CD4-positive, alpha-beta memory T cell (primary cell): ENCODE measurements around the gene P2RY14. TPM values are rescaled to one million over a fixed set of nuclear protein-coding genes. Genes with fewer than 3 reads are reported as not detected.
A peak's percentile ranks its signal among the peaks of the same experiment; 100 is the strongest.

ENCODE experiments used
- CTCF ChIA-PET: fragments of 350-600 bp; sonication (Branson Sonifier 250); formaldehyde crosslinking; loops from one replicate; lab custom pipeline; 2021; ENCODE audit warnings: inconsistent platforms; ENCODE audit not compliant: partially characterized antibody; lab: Charles Lee
- POLR2A ChIA-PET: fragments of 350-600 bp; sonication (Branson Sonifier 250); formaldehyde crosslinking; loops from one replicate; lab custom pipeline; 2021; ENCODE audit not compliant: partially characterized antibody; lab: Charles Lee
- DNase-seq, 5 donors: peaks; one replicate each; pipeline versions ENCODE4 v3.0.0 to v3.0.0-alpha.2; 2020 to 2022; ENCODE audit warnings: mixed read lengths in 1 of 5
- H3K27ac ChIP-seq: one replicate; pipeline ENCODE4 v1.7.0; 2013; ENCODE audit warnings: low read depth, low read length
- H3K27me3 ChIP-seq: 2 replicates; pipeline ENCODE4 v1.7.0; 2013; ENCODE audit warnings: mild to moderate bottlenecking, low read length, moderate library complexity; ENCODE audit not compliant: insufficient read depth
- H3K36me3 ChIP-seq: 2 replicates; pipeline ENCODE4 v1.7.0; 2013; ENCODE audit warnings: mild to moderate bottlenecking, low read length, moderate library complexity; ENCODE audit not compliant: insufficient read depth
- H3K4me1 ChIP-seq: 2 replicates; pipeline ENCODE4 v1.7.0; 2013; ENCODE audit warnings: mild to moderate bottlenecking, low read length, moderate library complexity; ENCODE audit not compliant: insufficient read depth
- H3K4me3 ChIP-seq, 2 donors: one replicate each; pipeline ENCODE4 v1.7.0; 2013; ENCODE audit warnings: low read length in 2 of 2, mild to moderate bottlenecking in 1 of 2
- H3K9me3 ChIP-seq, 2 donors: one replicate each; pipeline ENCODE4 v1.7.0; 2013; ENCODE audit warnings: low read length in 2 of 2, control low read depth in 1 of 2; ENCODE audit not compliant: control insufficient read depth in 1 of 2
- H3K27ac Mint-ChIP-seq, 7 donors: one replicate each; pipeline ENCODE4 v1.8.0; 2020 to 2021; ENCODE audit warnings: mixed read lengths in 7 of 7, mild to moderate bottlenecking in 6 of 7, inconsistent platforms in 3 of 7, moderate library complexity in 3 of 7
- H3K27me3 Mint-ChIP-seq, 2 donors: one replicate each; pipeline ENCODE4 v1.8.0; 2020 to 2021; ENCODE audit warnings: mixed read lengths in 2 of 2
- H3K36me3 Mint-ChIP-seq, 2 donors: one replicate each; pipeline ENCODE4 v1.8.0; 2020 to 2021; ENCODE audit warnings: mixed read lengths in 2 of 2, inconsistent platforms in 1 of 2, mild to moderate bottlenecking in 1 of 2
- H3K4me1 Mint-ChIP-seq, 4 donors: one replicate each; pipeline ENCODE4 v1.8.0; 2020 to 2021; ENCODE audit warnings: mixed read lengths in 4 of 4, mild to moderate bottlenecking in 1 of 4
- H3K4me3 Mint-ChIP-seq, 8 donors: one replicate each; pipeline ENCODE4 v1.8.0; 2020 to 2021; ENCODE audit warnings: mixed read lengths in 8 of 8, mild to moderate bottlenecking in 7 of 8, moderate library complexity in 6 of 8, inconsistent platforms in 3 of 8
- H3K9me3 Mint-ChIP-seq, 8 donors: one replicate each; pipeline ENCODE4 v1.8.0; 2020 to 2021; ENCODE audit warnings: mixed read lengths in 8 of 8, mild to moderate bottlenecking in 5 of 8, inconsistent platforms in 3 of 8, moderate library complexity in 1 of 8
- intact Hi-C: fragments of 100-400 bp; cut with micrococcal nuclease; formaldehyde crosslinking; loops from one replicate; pipeline ENCODE4 v1.15.1; 2023
- polyA plus RNA-seq, 2 donors: library from polyadenylated mRNA; unstranded; fragments of 300-500 nt; fragmentation: Illumina TruSeq; gene quantifications; one replicate each; pipeline ENCODE4 v1.2.3, GENCODE V29; 2021
- total RNA-seq, 2 experiments: library from RNA; stranded (reverse); gene quantifications; one replicate each; pipeline ENCODE4 v1.2.3, GENCODE V29; 2021

Gene P2RY14
- total and polyA plus RNA-seq, 4 experiments from 2014 or later = 0.36 to 1.3 (median 1.1) TPM

DNA sequence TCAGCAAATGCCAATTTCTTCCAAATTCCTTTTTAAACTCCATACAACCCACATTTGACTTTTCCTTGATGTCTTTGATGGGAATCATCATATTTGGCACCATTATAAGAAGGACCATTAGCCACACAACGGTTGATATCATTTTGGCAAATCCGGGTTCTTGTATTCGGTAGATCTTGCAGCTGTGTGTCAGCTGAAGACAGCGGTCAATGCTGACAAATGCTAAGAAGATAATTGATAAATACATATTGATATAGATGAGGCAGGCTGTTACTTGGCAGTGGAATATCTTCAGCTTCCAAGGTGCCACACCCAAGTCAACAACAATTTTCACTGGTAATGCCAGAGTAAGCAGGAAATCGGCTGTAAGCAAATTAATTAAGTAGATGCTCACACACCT is 79.5 kb downstream of the P2RY14 start:
- no peaks in the 10 kb centered on the region for H3K9me3 ChIP-seq
- H3K27me3 ChIP-seq = no peaks in the 10 kb centered on the region
- no peaks in the 10 kb centered on the region for H3K27me3 Mint-ChIP-seq
- intact Hi-C loops = no loop called here
- H3K36me3 Mint-ChIP-seq = peaks cover 32 to 49% of the 10 kb centered on the region in 2 donors
- ChIA-PET POLR2A (interaction anchor here (5.6 to 10.1 kb wide), 2 partner anchors 15 to 29 kb away, joined by 70 to 118 read pairs; no protein-coding TSS in a partner anchor), CTCF (interaction anchor here (1.0 to 4.3 kb wide), 2 partner anchors 28 to 30 kb away, joined by 3 to 21 read pairs; no protein-coding TSS in a partner anchor)
- H3K27ac Mint-ChIP-seq = peak overlapping the region in 5 of 7 donors; percentile 37 to 98 (median 93)
- peak overlapping the region in 7 of 8 donors; percentile 32 to 89 (median 84) for H3K4me3 Mint-ChIP-seq
- H3K4me3 ChIP-seq = peak overlapping the region in 1 of 2 donors; percentile 29
- H3K4me1 Mint-ChIP-seq = peaks cover 22 to 62% (median 31%) of the 10 kb centered on the region in 4 donors
- peaks cover 52% of the 10 kb centered on the region for H3K4me1 ChIP-seq
- DNase-seq = no peak
- H3K9me3 Mint-ChIP-seq = peaks cover 0 to 2% (median 0%) of the 10 kb centered on the region in 8 donors
- H3K36me3 ChIP-seq = peaks cover 13% of the 10 kb centered on the region
- H3K27ac ChIP-seq = peak overlapping the region; percentile 75

DNA sequence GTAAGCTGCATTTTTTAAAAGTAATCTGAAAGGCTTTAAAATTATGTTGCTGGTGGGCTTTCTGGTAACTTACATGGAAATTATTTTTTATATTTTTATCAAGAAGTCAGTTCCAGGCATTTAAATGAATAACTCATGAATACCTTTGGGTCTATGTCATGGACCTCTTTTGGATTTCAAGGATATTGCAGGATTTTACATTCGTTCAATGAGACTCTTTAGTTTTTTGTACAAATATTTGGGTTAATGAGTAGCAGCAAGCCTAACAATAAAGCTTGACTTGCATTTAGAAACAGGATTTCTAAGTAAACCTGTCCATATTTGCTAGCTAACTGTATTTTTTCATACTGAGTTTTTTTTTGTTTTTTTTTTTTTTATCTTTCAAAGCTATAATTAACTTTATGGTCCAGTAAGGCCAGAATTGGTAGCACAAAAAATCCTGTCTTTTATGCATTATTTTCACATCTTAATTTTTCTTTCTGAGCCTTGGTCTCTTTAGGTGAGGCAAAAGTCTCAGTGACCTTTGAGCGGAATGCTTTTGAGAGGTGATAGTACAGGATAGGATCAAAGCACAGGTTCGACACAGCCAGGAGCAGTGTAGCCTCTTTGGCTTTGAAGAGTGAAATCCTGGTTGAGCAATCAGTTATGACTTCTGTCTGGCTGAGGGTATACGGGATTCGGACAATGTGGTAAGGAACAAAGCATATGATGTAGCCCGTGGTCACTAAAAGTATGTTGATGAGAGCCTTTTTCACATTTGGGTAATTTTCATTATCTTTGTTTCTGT is 80.2 kb downstream of the P2RY14 start:
- H3K36me3 Mint-ChIP-seq = peaks cover 32 to 49% of the 10 kb centered on the region in 2 donors

DNA sequence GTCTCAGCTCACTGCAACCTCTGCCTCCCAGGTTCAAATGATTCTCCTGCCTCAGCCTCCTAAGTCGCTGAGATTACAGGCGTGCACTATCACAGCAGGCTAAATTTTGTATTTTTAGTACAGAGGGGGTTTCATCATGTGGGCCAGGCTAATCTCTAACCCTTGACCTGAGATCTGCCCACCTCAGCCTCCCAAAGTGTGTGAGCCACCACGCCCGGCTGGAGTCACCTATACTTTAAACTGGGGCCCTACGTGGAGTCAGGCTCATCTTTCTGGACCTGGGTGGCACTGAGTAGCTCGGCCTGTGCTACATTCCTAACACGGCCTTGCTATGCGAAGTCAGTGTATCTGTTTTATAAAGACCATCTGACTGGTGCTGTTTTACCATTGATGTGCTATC is 81.1 kb downstream of the P2RY14 start:
- Histone ChIP-seq H3K27ac (no peak overlapping the region), H3K4me3 (no peak overlapping the region), H3K27me3 (no peaks in the 10 kb centered on the region), H3K36me3 (peaks cover 13% of the 10 kb centered on the region), H3K4me1 (peaks cover 45% of the 10 kb centered on the region), H3K9me3 (no peaks in the 10 kb centered on the region)
- Mint-ChIP-seq H3K9me3 (peaks cover 0 to 11% (median 4%) of the 10 kb centered on the region in 8 donors), H3K4me1 (peaks cover 20 to 48% (median 29%) of the 10 kb centered on the region in 4 donors), H3K36me3 (peaks cover 32 to 41% of the 10 kb centered on the region in 2 donors), H3K27ac (peak overlapping the region in 1 of 7 donors; percentile 69), H3K4me3 (no peak overlapping the region), H3K27me3 (no peaks in the 10 kb centered on the region)
- no peak for DNase-seq
- ChIA-PET CTCF (interaction anchor here (0.7 to 4.3 kb wide), 4 partner anchors 11 to 29 kb away, joined by 3 to 21 read pairs (median 3); no protein-coding TSS in a partner anchor), POLR2A (interaction anchor here (0.7 to 2.2 kb wide), 7 partner anchors 10 to 26 kb away, joined by 3 to 13 read pairs (median 3); no protein-coding TSS in a partner anchor)
- intact Hi-C loops = no loop called here

More for the DNA sequence above, 80.2 kb downstream of the P2RY14 start:
- peak overlapping the region in 5 of 8 donors; percentile 23 to 89 (median 53) for H3K4me3 Mint-ChIP-seq
- H3K27ac Mint-ChIP-seq = peak overlapping the region in 3 of 7 donors; percentile 56 to 97 (median 77)
- CTCF ChIA-PET = interaction anchor here (1.0 to 4.3 kb wide), 3 partner anchors 12 to 30 kb away, joined by 3 to 21 read pairs (median 3); no protein-coding TSS in a partner anchor
- peaks cover 21 to 58% (median 29%) of the 10 kb centered on the region in 4 donors for H3K4me1 Mint-ChIP-seq
- POLR2A ChIA-PET = interaction anchor here (0.8 to 10.1 kb wide), 6 partner anchors 10 to 28 kb away, joined by 3 to 118 read pairs (median 4); no protein-coding TSS in a partner anchor
- H3K4me1 ChIP-seq = peaks cover 45% of the 10 kb centered on the region
- H3K27me3 Mint-ChIP-seq = no peaks in the 10 kb centered on the region
- no peak overlapping the region for H3K4me3 ChIP-seq
- intact Hi-C loops = no loop called here
- H3K27ac ChIP-seq = no peak overlapping the region
- DNase-seq = no peak
- H3K9me3 Mint-ChIP-seq = peaks cover 0 to 5% (median 2%) of the 10 kb centered on the region in 8 donors
- peaks cover 13% of the 10 kb centered on the region for H3K36me3 ChIP-seq
- H3K9me3 ChIP-seq = no peaks in the 10 kb centered on the region
- H3K27me3 ChIP-seq = no peaks in the 10 kb centered on the region

DNA sequence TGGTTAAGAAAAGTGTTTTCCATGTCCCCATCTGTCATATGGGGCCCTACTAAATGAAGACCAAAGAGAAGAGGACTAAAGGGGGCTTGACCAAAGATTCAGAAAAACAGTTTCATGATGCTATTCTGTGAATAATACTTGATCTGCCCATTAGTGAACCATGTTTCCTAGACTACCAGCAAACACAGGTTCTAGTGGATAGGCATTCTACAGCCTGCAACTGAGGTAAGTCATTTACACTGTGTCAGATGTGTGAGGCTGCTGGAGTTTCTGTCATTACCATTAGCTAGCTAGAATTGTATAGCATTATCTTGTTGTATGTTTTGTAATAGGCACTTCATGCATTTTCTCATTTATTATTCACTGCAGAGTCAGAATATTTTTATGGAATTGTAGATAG is 81.9 kb downstream of the P2RY14 start:
- Histone ChIP-seq H3K36me3 (peaks cover 13% of the 10 kb centered on the region), H3K4me3 (no peak overlapping the region), H3K9me3 (no peaks in the 10 kb centered on the region), H3K4me1 (peaks cover 42% of the 10 kb centered on the region), H3K27ac (no peak overlapping the region), H3K27me3 (no peaks in the 10 kb centered on the region)
- no peaks in the 10 kb centered on the region for H3K27me3 Mint-ChIP-seq
- H3K9me3 Mint-ChIP-seq = peaks cover 0 to 13% (median 5%) of the 10 kb centered on the region in 8 donors
- POLR2A ChIA-PET = interaction anchor here (0.7 to 2.2 kb wide), 5 partner anchors 11 to 25 kb away, joined by 3 to 13 read pairs (median 4); no protein-coding TSS in a partner anchor
- peaks cover 30 to 34% of the 10 kb centered on the region in 2 donors for H3K36me3 Mint-ChIP-seq
- CTCF ChIA-PET = interaction anchor here (0.7 to 4.3 kb wide), 4 partner anchors 10 to 30 kb away, joined by 3 to 21 read pairs (median 3); no protein-coding TSS in a partner anchor
- peak overlapping the region in 2 of 7 donors; percentile 2 to 7 for H3K27ac Mint-ChIP-seq
- peak overlapping the region in 1 of 8 donors; percentile 26 for H3K4me3 Mint-ChIP-seq
- intact Hi-C loops = no loop called here
- no peak for DNase-seq
- H3K4me1 Mint-ChIP-seq = peaks cover 18 to 42% (median 28%) of the 10 kb centered on the region in 4 donors

DNA sequence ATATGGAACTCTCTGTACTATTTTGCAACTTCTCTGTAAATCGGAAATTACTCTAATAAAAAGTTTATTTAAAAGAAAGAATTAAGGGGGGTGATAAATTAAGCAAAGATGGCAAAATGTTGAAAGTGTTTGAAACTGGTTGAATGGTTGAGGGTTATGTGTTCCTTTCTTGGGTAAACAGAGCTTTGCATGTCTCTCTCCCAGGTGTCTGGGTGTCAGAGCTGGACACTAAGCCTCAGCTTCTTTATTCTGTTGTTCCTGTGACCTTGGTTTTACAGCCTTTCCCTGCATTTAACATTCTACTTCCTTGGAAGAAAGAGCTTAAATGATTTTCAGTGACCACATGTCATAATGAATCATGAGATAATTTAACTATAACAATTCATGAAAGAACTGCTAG is 82.5 kb downstream of the P2RY14 start:
- peaks cover 25 to 29% of the 10 kb centered on the region in 2 donors for H3K36me3 Mint-ChIP-seq
- H3K4me3 Mint-ChIP-seq = no peak overlapping the region
- peaks cover 0 to 17% (median 5%) of the 10 kb centered on the region in 8 donors for H3K9me3 Mint-ChIP-seq
- no peak overlapping the region for H3K27ac ChIP-seq
- POLR2A ChIA-PET = interaction anchor here (0.8 to 2.2 kb wide), 4 partner anchors 11 to 24 kb away, joined by 3 to 13 read pairs (median 4); no protein-coding TSS in a partner anchor
- no peak overlapping the region for H3K4me3 ChIP-seq
- H3K9me3 ChIP-seq = no peaks in the 10 kb centered on the region
- H3K27me3 ChIP-seq = no peaks in the 10 kb centered on the region
- no peak for DNase-seq
- intact Hi-C loops = no loop called here
- H3K4me1 ChIP-seq = peaks cover 36% of the 10 kb centered on the region
- no peaks in the 10 kb centered on the region for H3K27me3 Mint-ChIP-seq
- CTCF ChIA-PET = interaction anchor here (4.3 kb wide), 1 partner anchor 27 kb away, joined by 21 read pairs; no protein-coding TSS in a partner anchor
- H3K4me1 Mint-ChIP-seq = peaks cover 13 to 36% (median 24%) of the 10 kb centered on the region in 4 donors
- H3K27ac Mint-ChIP-seq = peak overlapping the region in 3 of 7 donors; percentile 2 to 15 (median 7)
- H3K36me3 ChIP-seq = peaks cover 13% of the 10 kb centered on the region

DNA sequence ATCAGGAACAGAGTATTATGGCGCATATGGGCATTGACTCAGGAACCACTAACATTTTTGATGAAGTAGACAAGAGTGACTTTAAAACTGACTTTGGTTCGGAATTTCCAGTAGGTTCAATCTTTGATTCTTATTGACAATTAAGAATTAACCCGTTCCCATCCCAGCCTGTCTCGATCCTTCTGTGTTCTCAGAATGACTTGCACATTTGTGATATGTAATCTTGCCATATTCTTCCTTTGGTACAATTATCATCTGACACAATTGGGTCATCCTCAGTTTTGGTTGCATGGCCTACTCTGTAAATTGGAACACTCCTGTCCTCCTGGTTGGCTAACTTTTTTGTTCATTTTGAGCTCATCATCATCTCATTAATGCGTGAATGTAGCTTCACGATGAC is 85.8 kb downstream of the P2RY14 start:
- ChIA-PET POLR2A (interaction anchor here (0.8 to 4.2 kb wide), 5 partner anchors 9 to 429 kb away, joined by 3 to 30 read pairs (median 7); partner anchors contain the start of gene GPR171), CTCF (interaction anchor here (0.9 to 1.7 kb wide), 3 partner anchors 9 to 36 kb away, joined by 4 to 5 read pairs (median 4); partner anchors contain the start of gene GPR171)
- Mint-ChIP-seq H3K27me3 (no peaks in the 10 kb centered on the region), H3K4me3 (no peak overlapping the region), H3K9me3 (peaks cover 0 to 20% (median 6%) of the 10 kb centered on the region in 8 donors), H3K36me3 (peaks cover 7 to 12% of the 10 kb centered on the region in 2 donors), H3K4me1 (peaks cover 6 to 14% (median 10%) of the 10 kb centered on the region in 4 donors), H3K27ac (no peak overlapping the region)
- Histone ChIP-seq H3K4me3 (no peak overlapping the region), H3K27me3 (no peaks in the 10 kb centered on the region), H3K27ac (no peak overlapping the region), H3K9me3 (no peaks in the 10 kb centered on the region), H3K4me1 (peaks cover 10% of the 10 kb centered on the region), H3K36me3 (no peaks in the 10 kb centered on the region)
- intact Hi-C loops = no loop called here
- no peak for DNase-seq
